ENCODE data around the gene PRDM7.

The PRDM7 gene

GRCh38 chr16:90037276-90037675 lies 39.9 kb downstream of the PRDM7 start:
- Histone ChIP-seq H3K4me1 (ENCODE audit: insufficient read depth, poor library complexity, severe bottlenecking) (no peaks in the 10 kb centered on the region), H3K4me3 (ENCODE audit: severe bottlenecking) (no peak overlapping the region), H3K9me3 (ENCODE audit: severe bottlenecking) (no peaks in the 10 kb centered on the region), H3K27me3 (ENCODE audit: insufficient read depth, poor library complexity, severe bottlenecking) (no peaks in the 10 kb centered on the region), H3K36me3 (ENCODE audit: low read depth) (peaks cover 68% of the 10 kb centered on the region), H3K27ac (ENCODE audit: poor library complexity, severe bottlenecking) (no peak overlapping the region)
- TF ChIP-seq CTCF (IDR thresholded peaks at IDR 0.05; ENCODE audit: poor library complexity, severe bottlenecking), result no peak
- ATAC-seq (ENCODE audit: low read depth) (no peak), DNase-seq (ENCODE audit: low spot score) (no peak)

- Histone ChIP-seq H3K4me1 (ENCODE audit: insufficient read depth, poor library complexity, severe bottlenecking) (no peaks in the 10 kb centered on the region), H3K9me3 (ENCODE audit: severe bottlenecking) (no peaks in the 10 kb centered on the region), H3K4me3 (ENCODE audit: severe bottlenecking) (no peak overlapping the region), H3K36me3 (ENCODE audit: low read depth) (peaks cover 77% of the 10 kb centered on the region), H3K27me3 (ENCODE audit: insufficient read depth, poor library complexity, severe bottlenecking) (no peaks in the 10 kb centered on the region), H3K27ac (ENCODE audit: poor library complexity, severe bottlenecking) (no peak overlapping the region)
- ATAC-seq (ENCODE audit: low read depth) (no peak), DNase-seq (ENCODE audit: low spot score) (no peak)
- TF ChIP-seq CTCF (IDR thresholded peaks at IDR 0.05; ENCODE audit: poor library complexity, severe bottlenecking), result no peak
These were observed 41.2 kb downstream of the PRDM7 start for GRCh38 chr16:90035902-90036301.

- Histone ChIP-seq H3K27me3 (ENCODE audit: insufficient read depth, poor library complexity, severe bottlenecking) (no peaks in the 10 kb centered on the region), H3K27ac (ENCODE audit: poor library complexity, severe bottlenecking) (no peak overlapping the region), H3K4me3 (ENCODE audit: severe bottlenecking) (no peak overlapping the region), H3K36me3 (ENCODE audit: low read depth) (peaks cover 79% of the 10 kb centered on the region), H3K4me1 (ENCODE audit: insufficient read depth, poor library complexity, severe bottlenecking) (no peaks in the 10 kb centered on the region), H3K9me3 (ENCODE audit: severe bottlenecking) (no peaks in the 10 kb centered on the region)
- DNase-seq (ENCODE audit: low spot score) (no peak), ATAC-seq (ENCODE audit: low read depth) (no peak)
- TF ChIP-seq CTCF (IDR thresholded peaks at IDR 0.05; ENCODE audit: poor library complexity, severe bottlenecking), result no peak
These were observed 42.6 kb downstream of the PRDM7 start for GRCh38 chr16:90034504-90034903.

- Histone ChIP-seq H3K4me3 (ENCODE audit: severe bottlenecking) (no peak overlapping the region), H3K4me1 (ENCODE audit: insufficient read depth, poor library complexity, severe bottlenecking) (no peaks in the 10 kb centered on the region), H3K27me3 (ENCODE audit: insufficient read depth, poor library complexity, severe bottlenecking) (no peaks in the 10 kb centered on the region), H3K36me3 (ENCODE audit: low read depth) (peaks cover 71% of the 10 kb centered on the region), H3K27ac (ENCODE audit: poor library complexity, severe bottlenecking) (no peak overlapping the region), H3K9me3 (ENCODE audit: severe bottlenecking) (no peaks in the 10 kb centered on the region)
- TF ChIP-seq CTCF (IDR thresholded peaks at IDR 0.05; ENCODE audit: poor library complexity, severe bottlenecking), result no peak
- no peak for DNase-seq (ENCODE audit: low spot score)
- no peak for ATAC-seq (ENCODE audit: low read depth)
These were observed 43.7 kb downstream of the PRDM7 start for GRCh38 chr16:90033387-90033786.

- no peak overlapping the region for H3K4me3 ChIP-seq (ENCODE audit: severe bottlenecking)
- H3K36me3 ChIP-seq (ENCODE audit: low read depth), result peaks cover 67% of the 10 kb centered on the region
- no peaks in the 10 kb centered on the region for H3K27me3 ChIP-seq (ENCODE audit: insufficient read depth, poor library complexity, severe bottlenecking)
- H3K4me1 ChIP-seq (ENCODE audit: insufficient read depth, poor library complexity, severe bottlenecking), result no peaks in the 10 kb centered on the region
- ATAC-seq (ENCODE audit: low read depth), result no peak
- DNase-seq (ENCODE audit: low spot score), result no peak
- no peaks in the 10 kb centered on the region for H3K9me3 ChIP-seq (ENCODE audit: severe bottlenecking)
- TF ChIP-seq CTCF (IDR thresholded peaks at IDR 0.05; ENCODE audit: poor library complexity, severe bottlenecking), result no peak
- H3K27ac ChIP-seq (ENCODE audit: poor library complexity, severe bottlenecking), result no peak overlapping the region
These were observed 44.3 kb downstream of the PRDM7 start for GRCh38 chr16:90032674-90033331.

All from RWPE2 (cell line).